Naive thymus-derived CD4-positive, alpha-beta T cell (primary cell): ENCODE data around the gene SMC3. TPM values are rescaled to one million over a fixed set of nuclear protein-coding genes. Genes with fewer than 3 reads are reported as not detected.
A peak's percentile ranks its signal among the peaks of the same experiment; 100 is the strongest.
"Not testable (repeated sequence)": the region's sequence is repeated elsewhere in the genome, so short reads cannot be mapped to it uniquely, and the experiment has no call there.

Experiments used
- ATAC-seq: fragments of 150-1000 bp; cut with Tn5 transposase; 2 replicates; pipeline ENCODE4 v1.10.0; 2021; ENCODE audit warnings: mild to moderate bottlenecking, moderate library complexity
- CTCF ChIA-PET: fragments of 350-600 bp; sonication (Branson Sonifier 250); formaldehyde crosslinking; loops from one replicate; lab custom pipeline; 2021; ENCODE audit warnings: antibody characterized with exemption; lab: Charles Lee
- POLR2A ChIA-PET: fragments of 350-600 bp; sonication (Branson Sonifier 250); formaldehyde crosslinking; loops from one replicate; lab custom pipeline; 2021; ENCODE audit warnings: antibody characterized with exemption, inconsistent platforms; lab: Charles Lee
- DNase-seq, 9 donors: peaks; one replicate each; pipeline versions ENCODE4 v3.0.0 to v3.0.0-alpha.2; 2020 to 2022; ENCODE audit warnings: mixed read lengths in 1 of 9
- H3K27ac ChIP-seq: one replicate; pipeline ENCODE4 v1.7.0; 2013; ENCODE audit warnings: mild to moderate bottlenecking, low read depth, low read length, moderate library complexity
- H3K27me3 ChIP-seq, 2 donors: one replicate each; pipeline ENCODE4 v1.7.0; 2013; ENCODE audit warnings: low read length in 2 of 2, mild to moderate bottlenecking in 2 of 2, moderate library complexity in 2 of 2; ENCODE audit not compliant: control insufficient read depth in 2 of 2, insufficient read depth in 2 of 2
- H3K36me3 ChIP-seq, 3 experiments: 1 replicate in 2 of 3; 2 replicates in 1 of 3; pipeline ENCODE4 v1.7.0; 2013; ENCODE audit warnings: low read length in 3 of 3, mild to moderate bottlenecking in 3 of 3, moderate library complexity in 1 of 3; ENCODE audit not compliant: insufficient read depth in 3 of 3, control insufficient read depth in 2 of 3
- H3K4me1 ChIP-seq, 2 donors: one replicate each; pipeline ENCODE4 v1.7.0; 2013; ENCODE audit warnings: low read length in 2 of 2, mild to moderate bottlenecking in 2 of 2, moderate library complexity in 1 of 2; ENCODE audit not compliant: control insufficient read depth in 2 of 2, insufficient read depth in 2 of 2
- H3K4me3 ChIP-seq: 2 replicates; pipeline ENCODE4 v1.7.0; 2013; ENCODE audit warnings: mild to moderate bottlenecking, low read length
- H3K9me3 ChIP-seq, 3 experiments: 1 replicate in 2 of 3; 2 replicates in 1 of 3; pipeline ENCODE4 v1.7.0; 2013; ENCODE audit warnings: low read length in 3 of 3; ENCODE audit not compliant: control insufficient read depth in 2 of 3
- H3K27ac Mint-ChIP-seq, 9 donors: one replicate each; pipeline ENCODE4 v1.8.0; 2020 to 2022; ENCODE audit warnings: mixed read lengths in 9 of 9, mild to moderate bottlenecking in 8 of 9, moderate library complexity in 5 of 9, inconsistent platforms in 2 of 9
- H3K27me3 Mint-ChIP-seq, 5 donors: one replicate each; pipeline ENCODE4 v1.8.0; 2021 to 2022; ENCODE audit warnings: mixed read lengths in 5 of 5, mild to moderate bottlenecking in 1 of 5
- H3K36me3 Mint-ChIP-seq, 5 donors: one replicate each; pipeline ENCODE4 v1.8.0; 2020 to 2022; ENCODE audit warnings: mixed read lengths in 5 of 5, mild to moderate bottlenecking in 3 of 5, inconsistent platforms in 1 of 5
- H3K4me1 Mint-ChIP-seq, 7 donors: one replicate each; pipeline ENCODE4 v1.8.0; 2020 to 2022; ENCODE audit warnings: mixed read lengths in 7 of 7, mild to moderate bottlenecking in 3 of 7, inconsistent platforms in 1 of 7
- H3K4me3 Mint-ChIP-seq, 10 donors: one replicate each; pipeline ENCODE4 v1.8.0; 2020 to 2022; ENCODE audit warnings: mild to moderate bottlenecking in 10 of 10, mixed read lengths in 10 of 10, moderate library complexity in 6 of 10, inconsistent platforms in 2 of 10
- H3K9me3 Mint-ChIP-seq, 11 donors: one replicate each; pipeline ENCODE4 v1.8.0; 2020 to 2022; ENCODE audit warnings: mixed read lengths in 11 of 11, mild to moderate bottlenecking in 4 of 11, inconsistent platforms in 1 of 11, moderate library complexity in 1 of 11
- intact Hi-C, 2 donors: fragments of 100-400 bp; cut with micrococcal nuclease; formaldehyde crosslinking; loops; one replicate each; pipeline ENCODE4 v1.15.1; 2023
- polyA plus RNA-seq, 2 donors: library from polyadenylated mRNA; unstranded; fragments of 300-500 nt; fragmentation: Illumina TruSeq; gene quantifications; one replicate each; pipeline ENCODE4 v1.2.3, GENCODE V29; 2021
- total RNA-seq, 6 experiments: library from RNA in 5 of 6; stranded (reverse) in 5 of 6; gene quantifications; 1 replicate in 5 of 6; 2 replicates in 1 of 6; pipeline ENCODE4 v1.2.3 and lab custom pipeline; 2021 to 2026

Gene SMC3
- total and polyA plus RNA-seq, 7 experiments from 2014 or later = 29.8 to 88.2 (median 52.4) TPM

GRCh38 chr10:110601581-110601980 lies 34.1 kb downstream of the SMC3 start:
- Mint-ChIP-seq H3K4me1 (peaks cover 0 to 5% (median 0%) of the 10 kb centered on the region in 7 donors), H3K27ac (peak overlapping the region in 1 of 9 donors; percentile 87), H3K36me3 (peaks cover 2 to 41% (median 27%) of the 10 kb centered on the region in 5 donors), H3K4me3 (no peak overlapping the region), H3K27me3 (no peaks in the 10 kb centered on the region), H3K9me3 (no peaks in the 10 kb centered on the region)
- DNase-seq (no peak), ATAC-seq (no peak)
- ChIA-PET CTCF (no interaction called here), POLR2A (no interaction called here)
- Histone ChIP-seq H3K4me3 (no peak overlapping the region), H3K4me1 (no peaks in the 10 kb centered on the region), H3K27ac (no peak overlapping the region), H3K36me3 (peaks cover 6 to 57% (median 31%) of the 10 kb centered on the region in 3 experiments), H3K9me3 (no peaks in the 10 kb centered on the region), H3K27me3 (no peaks in the 10 kb centered on the region)
- intact Hi-C loops = loop anchor here in 1 of 2 donors (5.0 kb wide), 1 partner anchor 34 kb away; the partner anchor contains the start of gene SMC3

- H3K4me1 ChIP-seq = no peaks in the 10 kb centered on the region
- no peak overlapping the region for H3K4me3 Mint-ChIP-seq
- H3K27ac ChIP-seq = no peak overlapping the region
- H3K27me3 Mint-ChIP-seq = no peaks in the 10 kb centered on the region
- ATAC-seq = no peak
- H3K9me3 ChIP-seq = no peaks in the 10 kb centered on the region
- intact Hi-C loops = no loop called here
- H3K9me3 Mint-ChIP-seq = no peaks in the 10 kb centered on the region
- H3K4me1 Mint-ChIP-seq = peaks cover 0 to 18% (median 7%) of the 10 kb centered on the region in 7 donors
- peaks cover 0 to 14% (median 10%) of the 10 kb centered on the region in 5 donors for H3K36me3 Mint-ChIP-seq
- no peak for DNase-seq
- ChIA-PET POLR2A (interaction anchor here (0.6 to 0.8 kb wide), 3 partner anchors 15 to 61 kb away, joined by 3 read pairs; no protein-coding TSS in a partner anchor), CTCF (interaction anchor here (0.6 to 1.3 kb wide), 4 partner anchors 55 to 991 kb away, joined by 3 to 4 read pairs (median 4); no protein-coding TSS in a partner anchor)
- peaks cover 0 to 15% (median 12%) of the 10 kb centered on the region in 3 experiments for H3K36me3 ChIP-seq
- H3K4me3 ChIP-seq = no peak overlapping the region
- peak overlapping the region in 1 of 9 donors; percentile 64 for H3K27ac Mint-ChIP-seq
- no peaks in the 10 kb centered on the region for H3K27me3 ChIP-seq
Observed at GRCh38 chr10:110608087-110608486, 40.6 kb downstream of the SMC3 start.

GRCh38 chr10:110609605-110610004 lies 42.1 kb downstream of the SMC3 start:
- no peaks in the 10 kb centered on the region for H3K9me3 Mint-ChIP-seq
- H3K36me3 Mint-ChIP-seq = peaks cover 0 to 9% (median 7%) of the 10 kb centered on the region in 5 donors
- H3K36me3 ChIP-seq = peaks cover 0 to 11% (median 4%) of the 10 kb centered on the region in 3 experiments
- H3K4me1 Mint-ChIP-seq = peaks cover 0 to 18% (median 7%) of the 10 kb centered on the region in 7 donors
- CTCF ChIA-PET = interaction anchor here (0.6 to 1.3 kb wide), 6 partner anchors 224 to 1532 kb away, joined by 3 to 4 read pairs (median 3); no protein-coding TSS in a partner anchor
- intact Hi-C loops = loop anchor here (1.0 to 10.0 kb wide), 10 partner anchors 63 to 1706 kb away; no protein-coding TSS in a partner anchor
- POLR2A ChIA-PET = no interaction called here
- no peaks in the 10 kb centered on the region for H3K9me3 ChIP-seq
- H3K4me3 Mint-ChIP-seq = no peak overlapping the region
- no peak for ATAC-seq
- DNase-seq = no peak
- H3K27ac Mint-ChIP-seq = peak overlapping the region in 1 of 9 donors; percentile 16
- H3K27ac ChIP-seq = no peak overlapping the region
- no peaks in the 10 kb centered on the region for H3K4me1 ChIP-seq
- no peaks in the 10 kb centered on the region for H3K27me3 ChIP-seq
- H3K4me3 ChIP-seq = no peak overlapping the region
- no peaks in the 10 kb centered on the region for H3K27me3 Mint-ChIP-seq

GRCh38 chr10:110610308-110610774 lies 42.8 kb downstream of the SMC3 start:
- Histone ChIP-seq H3K36me3 (peaks cover 0 to 7% (median 0%) of the 10 kb centered on the region in 3 experiments), H3K27me3 (no peaks in the 10 kb centered on the region), H3K4me1 (no peaks in the 10 kb centered on the region), H3K27ac (no peak overlapping the region), H3K9me3 (no peaks in the 10 kb centered on the region), H3K4me3 (no peak overlapping the region)
- Mint-ChIP-seq H3K4me1 (peaks cover 0 to 18% (median 7%) of the 10 kb centered on the region in 7 donors), H3K36me3 (peaks cover 0 to 2% (median 0%) of the 10 kb centered on the region in 5 donors), H3K27me3 (no peaks in the 10 kb centered on the region), H3K27ac (no peak overlapping the region), H3K9me3 (no peaks in the 10 kb centered on the region), H3K4me3 (no peak overlapping the region)
- ChIA-PET CTCF (interaction anchor here (0.6 to 1.8 kb wide), 11 partner anchors 15 to 989 kb away, joined by 3 to 7 read pairs (median 3); no protein-coding TSS in a partner anchor), POLR2A (no interaction called here)
- DNase-seq (peak; percentile 16 to 75 (median 70)), ATAC-seq (peak; percentile 84)
- intact Hi-C loops = loop anchor here (1.0 to 10.0 kb wide), 10 partner anchors 62 to 1705 kb away; no protein-coding TSS in a partner anchor

- H3K36me3 ChIP-seq, H3K36me3 Mint-ChIP-seq, H3K27me3 Mint-ChIP-seq, H3K4me3 Mint-ChIP-seq, ATAC-seq, H3K9me3 Mint-ChIP-seq, H3K4me3 ChIP-seq, H3K4me1 ChIP-seq, DNase-seq, H3K9me3 ChIP-seq, H3K27me3 ChIP-seq, POLR2A ChIA-PET, H3K27ac ChIP-seq: not testable (repeated sequence)
- H3K27ac Mint-ChIP-seq = peak overlapping the region in 1 of 9 donors; percentile 70
- H3K4me1 Mint-ChIP-seq = peaks cover 0 to 21% (median 7%) of the 10 kb centered on the region in 7 donors
- intact Hi-C loops = loop anchor here (1.0 to 10.0 kb wide), 10 partner anchors 62 to 1705 kb away; no protein-coding TSS in a partner anchor
- CTCF ChIA-PET = interaction anchor here (0.6 to 1.8 kb wide), 10 partner anchors 15 to 988 kb away, joined by 3 to 7 read pairs (median 4); no protein-coding TSS in a partner anchor
Observed at GRCh38 chr10:110610781-110611180, 43.3 kb downstream of the SMC3 start.

- ATAC-seq = no peak
- CTCF ChIA-PET = interaction anchor here (0.6 to 1.8 kb wide), 5 partner anchors 256 to 1525 kb away, joined by 3 to 5 read pairs (median 3); no protein-coding TSS in a partner anchor
- Mint-ChIP-seq H3K27me3 (no peaks in the 10 kb centered on the region), H3K27ac (peak overlapping the region in 1 of 9 donors; percentile 24), H3K4me1 (peaks cover 2 to 24% (median 8%) of the 10 kb centered on the region in 7 donors), H3K4me3 (peak overlapping the region in 1 of 10 donors; percentile 21), H3K9me3 (no peaks in the 10 kb centered on the region), H3K36me3 (no peaks in the 10 kb centered on the region)
- H3K9me3 ChIP-seq = no peaks in the 10 kb centered on the region
- H3K36me3 ChIP-seq = no peaks in the 10 kb centered on the region
- H3K4me3 ChIP-seq = no peak overlapping the region
- DNase-seq = no peak
- H3K4me1 ChIP-seq = no peaks in the 10 kb centered on the region
- no peak overlapping the region for H3K27ac ChIP-seq
- H3K27me3 ChIP-seq = no peaks in the 10 kb centered on the region
- intact Hi-C loops = loop anchor here in 1 of 2 donors (5.0 to 10.0 kb wide), 2 partner anchors 593 to 1525 kb away; no protein-coding TSS in a partner anchor
- POLR2A ChIA-PET = interaction anchor here (0.6 kb wide), 1 partner anchor 460 kb away, joined by 4 read pairs; no protein-coding TSS in a partner anchor
Observed at GRCh38 chr10:110612087-110612486, 44.6 kb downstream of the SMC3 start.
